GM21381 (cell line): Measurements from ENCODE around the gene PDE3A.

Experiments used
- ATAC-seq: cut with Tn5 transposase; IDR thresholded peaks from one replicate; pipeline ENCODE4 v1.9.1; 2021; ENCODE audit warnings: mild to moderate bottlenecking, moderate library complexity; ENCODE audit not compliant: unreplicated experiment

PDE3A gene

DNA sequence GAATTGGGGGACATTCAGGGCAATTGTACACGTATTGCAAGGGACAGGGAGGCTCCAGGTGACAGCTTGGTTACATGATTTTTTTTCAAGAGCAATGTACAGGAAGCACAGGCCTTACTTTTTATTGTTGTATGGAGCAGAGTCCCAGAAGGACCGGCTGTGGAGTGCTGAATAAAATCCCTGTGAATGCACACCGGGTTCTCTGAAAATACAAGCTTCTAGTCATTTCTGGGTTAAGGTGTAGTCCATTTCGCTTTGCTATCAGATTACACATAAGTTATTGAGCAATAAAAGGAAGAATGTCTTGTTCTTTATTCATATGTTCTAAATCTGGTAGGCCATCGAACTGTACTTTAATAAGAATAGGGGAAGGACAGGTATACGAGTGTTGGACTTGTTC is 52.2 kb downstream of the PDE3A start:
- ATAC-seq: no peak

DNA sequence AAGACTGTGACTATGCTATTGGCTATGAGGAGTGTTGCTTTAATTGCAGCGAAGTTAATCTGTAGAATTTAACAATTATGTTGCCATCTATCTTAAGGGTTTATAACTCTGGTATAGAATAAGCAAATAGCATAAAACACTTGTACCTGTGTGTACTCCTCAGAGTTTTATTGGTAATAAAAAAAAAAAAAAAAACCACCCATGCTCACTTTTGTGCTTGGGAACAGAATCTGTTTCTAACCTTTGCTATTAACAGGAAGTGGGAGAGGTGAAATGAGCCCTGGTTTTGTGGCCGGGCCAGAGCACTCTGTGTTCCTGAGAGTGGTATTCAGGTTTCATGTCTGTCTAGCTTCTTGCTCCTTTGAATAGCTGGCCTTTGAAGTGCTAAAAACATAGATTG is 53.1 kb downstream of the PDE3A start:
- ATAC-seq: no peak

DNA sequence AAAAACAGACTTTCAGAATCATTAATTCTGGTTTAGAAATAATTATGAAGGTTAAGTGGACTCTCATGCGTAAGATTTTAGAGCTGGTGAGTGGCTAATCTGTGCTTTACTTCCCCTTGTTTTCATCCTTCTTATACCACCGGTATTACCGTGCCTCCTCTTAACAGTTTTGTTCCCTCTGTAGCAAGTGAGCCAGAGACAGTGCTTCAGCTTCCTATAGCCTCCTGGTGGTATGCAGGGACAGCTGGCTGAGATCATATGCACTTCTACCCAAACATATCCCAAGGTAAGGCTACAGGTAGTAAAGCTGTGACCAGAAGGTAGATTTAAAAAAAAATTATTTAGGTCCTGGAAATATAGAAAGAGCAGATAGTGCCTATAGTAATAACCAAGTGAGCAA is 55.2 kb downstream of the PDE3A start:
- ATAC-seq: no peak

DNA sequence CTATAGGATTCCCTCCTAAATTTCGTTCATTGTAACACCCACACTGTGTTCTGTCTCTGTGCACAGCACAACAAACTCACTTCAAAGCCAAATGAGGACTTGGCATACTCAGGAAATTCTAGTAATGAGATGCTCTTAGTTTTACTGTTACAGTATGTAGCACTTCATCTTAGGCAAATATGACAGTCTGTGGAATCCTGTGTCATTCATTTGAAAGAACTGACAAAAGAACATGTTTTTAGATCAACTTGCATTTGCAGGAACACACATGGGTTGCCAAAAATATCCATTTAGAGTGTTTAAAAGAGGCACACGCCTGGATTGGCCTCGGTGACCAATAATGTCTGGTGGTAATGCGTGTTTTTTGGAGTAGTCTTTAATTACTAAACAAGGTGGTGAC is 56.5 kb downstream of the PDE3A start:
- no peak for ATAC-seq

DNA sequence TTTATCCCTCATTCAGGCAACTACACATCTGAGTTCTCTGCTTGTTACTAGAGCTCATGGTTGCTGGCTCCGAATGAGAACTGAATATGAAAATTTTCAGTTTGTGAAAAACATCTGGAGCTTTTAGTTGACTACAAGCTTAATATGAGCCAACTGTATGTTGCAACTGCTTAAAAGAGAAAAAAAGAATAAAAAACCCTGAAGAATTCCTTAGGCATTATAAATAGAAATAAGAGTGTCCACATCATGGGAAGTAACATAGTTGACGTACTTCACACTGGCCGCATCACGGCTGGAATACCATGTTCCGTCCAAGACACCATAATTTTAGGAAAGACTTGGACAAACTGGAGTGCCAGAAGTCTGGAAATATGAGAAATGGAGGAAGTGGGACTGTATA is 57.9 kb downstream of the PDE3A start:
- ATAC-seq: no peak

DNA sequence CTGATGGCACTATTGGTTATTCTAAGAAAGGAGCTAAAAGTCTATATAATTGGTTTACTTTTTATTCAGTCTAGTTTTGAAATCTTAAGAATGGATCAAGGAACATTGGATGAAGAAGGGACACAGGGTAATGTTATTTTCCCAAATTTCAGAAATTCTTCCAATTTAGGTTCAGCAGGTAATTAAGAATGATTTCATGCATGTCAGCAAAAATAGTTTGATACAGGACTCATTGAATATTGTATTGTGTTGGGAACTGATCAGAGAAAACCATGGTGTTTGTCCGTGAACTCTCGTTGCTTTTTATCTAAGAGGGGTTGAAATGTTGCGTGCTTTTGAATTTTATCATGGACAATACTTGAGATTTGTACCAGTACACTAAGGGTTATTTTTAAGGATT is 58.6 kb downstream of the PDE3A start:
- ATAC-seq: no peak

DNA sequence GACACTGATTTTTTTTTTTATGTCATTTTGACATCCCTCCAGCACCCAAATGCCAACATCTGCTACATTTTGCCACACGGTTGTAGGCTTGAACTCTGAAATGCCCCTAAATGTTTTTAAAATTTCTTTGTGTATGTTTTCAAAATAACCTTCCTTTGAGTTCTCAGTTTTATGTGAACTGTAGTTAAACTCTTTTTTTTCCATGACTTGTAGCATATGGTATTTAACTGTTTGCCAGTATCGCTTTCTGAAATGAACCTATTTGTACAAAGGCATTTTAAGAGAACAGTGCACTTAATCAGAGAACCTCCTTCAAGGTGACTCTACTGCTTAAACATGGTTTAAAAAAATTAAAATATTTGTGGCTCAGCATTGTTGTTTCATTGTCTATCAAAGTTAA is 61.5 kb downstream of the PDE3A start:
- no peak for ATAC-seq

DNA sequence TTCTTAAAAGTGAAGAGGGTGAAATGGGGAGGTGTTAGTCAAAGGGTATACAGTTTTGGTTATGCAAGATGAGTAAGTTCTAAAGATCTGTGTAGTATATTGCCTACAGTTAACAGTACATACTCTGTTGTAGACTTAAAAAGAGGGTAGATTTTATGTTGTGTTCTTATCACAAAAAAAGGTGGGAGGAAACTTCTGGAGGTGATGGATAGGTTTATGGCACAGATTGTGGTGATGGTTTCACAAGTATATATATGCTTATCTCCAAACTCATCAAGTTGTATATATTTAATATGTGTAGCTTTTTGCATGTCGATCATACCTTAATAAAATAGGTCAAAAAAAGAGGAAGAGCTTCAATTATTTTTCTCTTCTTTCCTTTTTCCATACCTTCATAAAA is 64.0 kb downstream of the PDE3A start:
- no peak for ATAC-seq

DNA sequence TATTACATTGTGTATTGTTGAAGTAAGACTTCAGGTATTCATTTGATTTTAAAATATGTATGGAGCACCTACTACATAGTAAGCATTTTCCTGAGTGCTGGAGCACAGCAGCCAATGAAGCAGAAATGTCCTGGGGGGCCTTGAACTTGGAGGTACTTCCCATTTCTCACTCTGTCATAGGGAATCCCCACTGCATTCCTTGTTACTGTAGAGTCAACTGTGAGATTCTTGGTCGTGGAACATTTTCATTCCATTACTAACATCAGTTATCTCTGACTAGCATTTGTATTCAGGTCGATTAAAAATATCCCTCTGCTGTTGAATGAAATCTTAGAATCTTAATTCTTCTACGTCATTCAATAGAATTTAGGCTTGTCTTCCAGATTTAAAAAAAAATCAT is 66.7 kb downstream of the PDE3A start:
- no peak for ATAC-seq

DNA sequence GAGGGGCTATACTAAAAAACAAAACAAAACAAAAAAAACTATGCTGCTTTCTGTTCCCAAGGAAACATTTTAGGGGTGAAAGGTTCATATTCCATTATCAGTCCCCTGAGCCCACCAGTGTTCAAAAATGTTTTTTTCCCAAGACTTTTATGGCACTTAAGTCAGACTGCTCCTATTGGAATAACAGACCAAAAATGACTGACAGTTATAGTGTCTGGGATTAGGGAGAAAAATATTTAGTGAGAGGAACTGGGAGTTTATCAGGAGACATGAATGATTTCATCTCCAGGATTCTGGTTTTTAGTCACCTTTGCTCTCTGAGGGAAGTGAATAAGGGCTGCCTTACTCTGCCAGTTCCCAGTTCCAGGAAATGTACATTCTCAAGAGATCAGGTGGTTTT is 68.0 kb downstream of the PDE3A start:
- no peak for ATAC-seq

DNA sequence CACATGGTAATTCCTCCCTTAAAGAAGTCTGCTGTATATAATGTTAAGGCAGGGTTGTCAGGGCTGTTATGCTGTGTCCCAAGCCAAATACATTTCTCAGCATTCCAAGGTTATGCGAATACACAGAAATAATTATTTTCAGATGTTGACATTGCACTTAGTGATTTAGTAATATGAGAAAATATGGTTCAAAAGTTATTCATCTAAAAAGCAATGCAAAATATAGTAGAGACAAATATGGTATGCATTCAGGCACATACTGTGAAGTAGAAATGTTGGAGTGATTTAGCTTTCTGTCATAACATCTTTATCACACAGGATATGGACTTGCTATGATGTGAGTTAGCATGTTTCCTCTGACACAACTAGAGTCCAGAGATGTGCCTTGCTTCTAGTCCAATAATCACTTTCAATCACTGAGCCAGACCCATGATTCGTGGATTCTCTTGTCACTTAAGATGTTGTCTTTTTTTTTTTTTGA is 70.0 kb downstream of the PDE3A start:
- ATAC-seq: no peak

DNA sequence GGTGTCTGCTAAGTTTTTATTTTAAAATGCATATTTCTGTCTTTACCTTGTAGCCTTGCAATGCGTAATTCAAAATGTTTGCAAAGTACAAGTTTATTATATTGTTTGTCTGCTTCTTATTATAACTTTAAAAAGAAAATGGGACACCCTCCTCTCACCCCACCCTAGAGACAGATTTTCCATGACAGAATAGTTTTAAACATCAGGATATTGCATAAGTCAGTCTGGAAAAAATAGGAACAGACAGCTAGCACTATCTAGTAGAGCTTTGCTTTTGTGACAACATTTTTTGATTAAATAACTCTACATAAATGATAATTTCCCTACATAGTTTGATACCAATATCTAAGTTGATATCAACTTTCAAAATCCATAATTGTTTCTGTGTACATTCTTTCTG is 71.3 kb downstream of the PDE3A start:
- no peak for ATAC-seq

DNA sequence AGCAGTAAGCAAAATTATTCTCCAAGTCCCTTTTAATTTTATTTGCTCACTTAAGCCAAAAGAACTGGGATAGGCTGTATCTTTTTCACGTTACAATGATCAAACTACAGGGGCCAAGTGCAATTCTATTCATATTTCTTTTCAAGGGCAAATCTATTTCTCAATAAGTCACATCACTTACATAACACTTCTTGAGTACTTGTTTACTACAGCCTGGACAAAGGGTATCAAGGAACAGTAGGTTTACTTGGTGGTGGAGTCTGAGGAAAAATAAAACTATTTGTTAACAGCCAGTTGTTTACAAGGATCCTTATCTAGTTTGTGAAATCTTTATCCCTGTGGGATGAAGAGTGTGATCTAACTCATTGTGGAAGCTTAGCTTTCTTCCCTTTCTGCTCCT is 72.1 kb downstream of the PDE3A start:
- no peak for ATAC-seq

DNA sequence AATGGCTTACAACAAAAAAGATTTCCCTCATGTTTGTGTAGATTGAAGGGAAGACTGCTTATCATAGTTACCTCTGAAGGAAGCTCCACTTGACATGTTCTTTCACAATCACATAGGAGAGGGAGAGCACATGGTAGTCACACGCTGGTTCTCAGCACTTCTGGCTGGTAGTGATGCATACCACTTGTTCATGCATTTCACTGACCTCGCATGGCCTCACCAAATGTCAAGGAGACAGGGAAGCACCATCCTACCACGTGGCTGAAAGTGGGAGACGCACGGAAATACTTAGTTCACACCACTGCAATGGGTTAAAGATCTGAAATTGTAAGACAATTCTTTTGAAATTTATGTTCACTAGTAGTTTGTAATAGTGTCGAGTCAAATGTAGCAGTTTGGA is 74.0 kb downstream of the PDE3A start:
- ATAC-seq: no peak

DNA sequence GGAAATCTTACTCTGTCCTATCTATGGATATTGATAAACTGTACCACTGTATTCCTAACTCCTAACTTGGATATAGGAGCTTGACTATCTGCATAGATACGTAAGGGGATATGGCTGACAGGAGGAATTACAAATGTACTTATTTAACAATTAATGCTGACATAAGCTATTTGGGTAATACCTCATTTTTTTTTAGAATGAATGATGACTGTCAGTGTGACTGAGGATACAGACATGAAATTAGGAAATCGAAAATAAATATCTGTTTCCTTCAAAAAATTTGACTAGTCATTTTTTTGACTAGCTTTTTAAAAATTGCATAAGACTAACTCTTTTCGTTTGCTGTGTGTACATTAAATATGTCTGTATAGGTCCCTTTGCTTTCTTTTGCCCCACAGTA is 74.9 kb downstream of the PDE3A start:
- ATAC-seq: no peak

DNA sequence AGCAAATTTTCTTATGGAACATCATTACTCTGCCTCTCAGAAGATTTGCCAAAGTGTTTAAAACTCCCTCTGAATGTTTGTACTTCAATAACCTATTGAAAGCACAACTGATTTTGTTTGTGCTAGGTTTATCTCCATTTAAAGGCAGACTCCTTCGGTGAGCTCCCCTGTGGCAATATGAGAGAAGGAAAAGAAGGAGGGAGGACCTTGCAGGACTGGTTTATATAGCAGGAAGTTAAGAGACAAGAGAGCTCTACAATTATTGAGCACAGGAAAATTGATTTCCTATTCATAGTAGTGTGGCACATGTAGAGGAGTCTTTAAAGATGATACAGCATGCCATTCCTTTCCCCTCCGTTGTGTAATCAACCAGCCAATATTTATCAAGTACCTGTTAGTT is 75.5 kb downstream of the PDE3A start:
- ATAC-seq: no peak

DNA sequence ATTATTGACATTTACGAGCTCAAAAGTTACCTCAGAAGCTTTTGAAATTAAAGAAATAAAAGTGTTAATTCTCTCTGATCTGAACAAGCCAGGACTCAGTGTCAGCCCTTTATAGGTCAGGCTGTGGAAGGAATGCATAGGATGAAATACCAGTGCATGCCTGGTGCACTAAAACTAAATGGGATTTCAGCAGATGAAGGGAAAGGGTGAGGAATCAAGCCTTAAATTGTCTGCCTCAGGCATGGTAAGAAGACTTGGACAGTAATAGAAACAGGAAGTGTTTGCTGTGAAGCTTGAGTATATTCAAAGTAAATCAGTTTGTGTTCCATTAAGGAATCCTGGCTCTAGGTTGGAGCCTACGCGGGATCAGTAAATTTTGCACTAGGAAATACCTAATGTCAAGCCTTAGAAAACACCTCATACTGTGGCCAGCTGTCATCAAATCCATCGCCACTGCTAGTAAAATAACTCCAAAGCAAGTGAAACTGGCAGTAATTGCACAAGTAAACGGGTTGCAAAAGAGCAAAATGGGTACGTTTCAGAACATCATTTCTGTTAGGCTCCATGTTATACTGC is 76.3 kb downstream of the PDE3A start:
- no peak for ATAC-seq

DNA sequence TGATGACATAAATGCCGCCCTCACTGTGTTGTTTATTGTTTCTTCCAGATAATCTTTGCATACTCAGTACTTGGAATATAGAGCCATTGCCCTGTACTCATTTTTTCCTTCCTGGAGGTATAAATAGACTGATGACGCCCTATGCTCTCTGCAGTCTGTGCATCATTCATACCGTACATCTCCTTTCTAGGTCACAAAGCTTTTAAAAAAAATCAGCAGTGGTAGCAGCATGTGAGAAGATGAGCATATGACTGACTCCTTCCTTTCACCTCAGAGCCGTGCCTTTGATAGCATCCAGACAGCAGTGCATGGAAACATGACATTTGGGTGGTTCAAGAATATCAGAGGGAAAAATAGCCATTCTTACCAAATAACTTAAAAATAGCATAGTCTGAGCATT is 77.3 kb downstream of the PDE3A start:
- ATAC-seq: no peak

DNA sequence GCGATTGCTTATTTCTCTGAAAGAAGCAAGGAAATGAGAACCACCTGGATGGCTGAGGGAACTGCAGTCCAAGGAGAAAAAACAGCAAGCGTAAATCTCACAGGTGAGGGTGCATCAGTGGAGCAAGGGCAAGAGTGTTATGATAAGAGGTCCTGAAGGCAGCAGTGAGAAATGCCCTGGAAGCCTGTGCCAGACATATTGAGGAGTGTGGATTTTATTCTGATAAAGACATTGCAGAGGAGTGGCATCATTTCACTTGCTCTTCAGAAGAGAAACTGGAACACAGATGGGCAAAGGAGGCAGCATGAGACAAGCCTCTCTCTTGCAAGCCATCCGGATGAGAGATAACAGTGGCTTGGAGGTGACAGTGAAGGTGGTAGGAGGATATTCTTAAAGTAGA is 78.5 kb downstream of the PDE3A start:
- ATAC-seq: no peak

DNA sequence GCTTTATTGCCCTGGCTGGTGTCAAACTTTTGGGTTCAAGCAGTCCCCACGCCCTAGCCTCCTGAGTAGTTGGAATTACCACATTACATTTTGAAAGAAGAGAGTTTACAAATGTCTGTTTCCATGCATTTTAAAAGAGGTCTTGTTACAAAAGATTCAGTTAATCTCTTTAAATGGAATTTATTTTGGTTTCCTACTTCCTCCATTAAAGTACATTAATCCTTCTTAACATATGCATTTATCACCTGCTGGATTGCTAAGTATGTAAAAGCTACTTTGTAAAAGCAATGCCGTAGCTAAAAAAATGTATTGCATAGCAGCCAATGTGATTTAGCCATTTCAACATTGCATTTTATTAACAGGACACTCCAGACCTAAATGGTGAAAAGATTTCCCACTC is 80.4 kb downstream of the PDE3A start:
- ATAC-seq: no peak

DNA sequence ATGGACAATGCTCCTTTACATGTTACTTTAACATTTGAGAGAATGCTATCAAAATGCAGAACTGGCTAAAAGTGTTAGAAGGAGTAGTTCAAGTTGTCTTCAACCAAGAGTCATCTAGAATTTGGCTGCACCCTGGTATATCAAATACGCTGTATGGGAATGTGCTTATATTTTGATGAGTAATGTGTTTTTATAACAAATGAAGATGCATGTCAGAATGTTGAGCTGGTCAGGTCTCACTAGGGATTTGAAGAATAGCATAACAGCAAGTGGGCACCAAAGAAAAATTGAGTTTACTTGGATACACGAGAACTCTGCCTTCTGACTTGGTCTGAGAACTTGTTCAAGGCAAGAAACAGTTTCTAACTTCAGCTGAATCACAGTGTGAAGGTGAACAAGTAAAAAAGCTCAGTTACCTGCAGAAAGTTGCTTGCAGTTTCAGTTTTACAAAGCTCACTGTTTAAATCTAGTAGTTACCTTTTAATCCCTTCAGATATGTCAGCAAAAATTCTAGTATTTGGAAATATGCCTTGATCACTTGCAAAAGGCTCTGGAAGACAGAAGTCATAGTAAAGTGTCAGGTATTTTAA is 82.3 kb downstream of the PDE3A start:
- no peak for ATAC-seq

DNA sequence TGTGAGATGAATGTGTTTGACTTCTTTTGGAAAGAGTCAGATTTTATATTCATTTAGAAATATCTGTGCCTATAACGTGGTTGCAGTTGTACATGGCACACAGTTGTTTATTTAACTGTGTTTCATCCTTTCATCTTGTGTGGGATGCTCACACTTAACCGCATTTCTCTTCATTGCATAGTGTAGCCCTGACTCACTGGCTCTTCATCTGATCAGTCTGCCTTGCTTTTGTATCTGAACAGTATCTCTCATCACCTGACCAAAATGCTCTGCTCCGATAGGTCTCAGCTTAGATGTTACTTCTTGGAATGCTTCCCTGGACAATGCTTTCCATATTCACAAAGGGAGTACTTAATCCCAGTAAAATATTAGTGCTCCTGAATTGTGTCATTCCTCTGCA is 83.4 kb downstream of the PDE3A start:
- ATAC-seq: no peak

DNA sequence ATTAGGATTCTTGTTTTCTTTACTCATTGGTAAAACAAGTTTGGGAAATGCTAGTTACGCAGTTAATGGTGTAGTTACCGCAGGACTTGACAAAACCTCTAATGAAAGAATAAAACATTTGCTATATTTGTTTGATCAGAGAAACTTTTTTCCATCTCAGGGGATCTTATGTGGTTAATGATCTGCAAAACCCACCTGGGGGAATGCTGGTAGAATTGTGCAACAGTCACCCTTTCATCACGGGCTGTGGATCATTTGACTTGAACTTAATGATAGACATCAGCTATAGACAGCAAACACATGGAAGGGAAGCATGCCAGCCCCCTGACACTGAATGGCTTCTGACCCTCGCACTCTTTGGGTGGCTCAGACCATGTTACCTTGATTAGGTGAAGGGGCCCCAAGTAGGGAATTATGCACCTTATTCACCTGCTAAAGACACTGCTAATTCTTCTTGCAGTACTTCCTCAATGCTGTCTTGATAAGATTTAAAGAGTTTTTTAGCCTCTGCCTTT is 84.2 kb downstream of the PDE3A start:
- ATAC-seq: no peak
